GM12878 (cell line): ENCODE results near the gene STK40. TPM values are rescaled to one million over a fixed set of nuclear protein-coding genes. Genes with fewer than 3 reads are reported as not detected.

ENCODE experiments used
- ATAC-seq: fragments of 200-7000 bp; cut with Tn5 transposase; 3 replicates; pipeline ENCODE4 v1.9.1; 2020; ENCODE audit warnings: mild to moderate bottlenecking, moderate library complexity
- BruUV-seq: library from RNA; stranded (reverse); fragments of 400-500 nt; replicated peaks from 2 replicates; lab custom pipeline; 2021; lab: Mats Ljungman, UMichigan
- CTCF ChIA-PET: fragments of 300-600 bp; sonication (Branson Sonifier 250); formaldehyde crosslinking; extraction: SDS; loops from one replicate; lab custom pipeline; 2021; ENCODE audit warnings: inconsistent platforms; lab: Yijun Ruan, JAX
- POLR2A ChIA-PET: fragments of 350-600 bp; formaldehyde crosslinking; extraction: SDS; loops from one replicate; lab custom pipeline; 2021; ENCODE audit warnings: inconsistent platforms; lab: Charles Lee
- RAD21 ChIA-PET: fragments of 300-600 bp; sonication (Branson Sonifier 250); formaldehyde crosslinking; loops from one replicate; lab custom pipeline; 2023; ENCODE audit warnings: antibody characterized with exemption; ENCODE audit not compliant: unreplicated experiment; lab: Charles Lee
- SMC1A ChIA-PET: fragments of 300-600 bp; sonication (Branson Sonifier 250); formaldehyde crosslinking; loops from one replicate; lab custom pipeline; 2023; ENCODE audit not compliant: unreplicated experiment, uncharacterized antibody; lab: Charles Lee
- DNase-seq: peaks from one replicate; pipeline ENCODE4 v3.0.0-alpha.2; 2011; ENCODE audit warnings: low read depth, low spot score
- FAIRE-seq: peaks from 3 replicates; lab custom pipeline; 2011; peaks lifted over from hg19 to GRCh38; lab: Jason Lieb, UNC
- H2AFZ ChIP-seq: 2 replicates; pipeline ENCODE4 v1.6.0; 2011; ENCODE audit warnings: low read depth, low read length, control low read depth; ENCODE audit not compliant: control insufficient read depth
- H3K27ac ChIP-seq: 2 replicates; pipeline ENCODE4 v1.5.1; 2011; ENCODE audit warnings: control low read depth; ENCODE audit not compliant: control insufficient read depth, insufficient read depth
- H3K27me3 ChIP-seq, 2 experiments: replicated peaks in 1 of 2; 2 replicates each; pipeline versions ENCODE4 v1.6.0 to v1.6.1; 2011; ENCODE audit warnings: low read length in 1 of 2; ENCODE audit not compliant: control insufficient read depth in 2 of 2, insufficient read depth in 2 of 2
- H3K36me3 ChIP-seq, 2 experiments: 2 replicates each; pipeline ENCODE4 v1.5.1; 2011; ENCODE audit warnings: low read length in 1 of 2; ENCODE audit not compliant: control insufficient read depth in 2 of 2, insufficient read depth in 2 of 2
- H3K4me1 ChIP-seq: 2 replicates; pipeline ENCODE4 v1.6.1; 2011; ENCODE audit warnings: mild to moderate bottlenecking, low read length, moderate library complexity, mixed read lengths; ENCODE audit not compliant: control insufficient read depth, insufficient read depth
- H3K4me2 ChIP-seq: 2 replicates; pipeline ENCODE4 v1.6.0; 2011; ENCODE audit warnings: control low read depth; ENCODE audit not compliant: control insufficient read depth, insufficient read depth
- H3K4me3 ChIP-seq: fragments of 200-600 bp; sonication (generic); 2 replicates; pipeline ENCODE4 v1.5.1; 2016
- H3K79me2 ChIP-seq: 2 replicates; pipeline ENCODE4 v1.6.0; 2011; ENCODE audit warnings: low read length; ENCODE audit not compliant: control insufficient read depth, insufficient read depth
- H3K9ac ChIP-seq: 2 replicates; pipeline ENCODE4 v1.8.0; 2011; ENCODE audit warnings: low read length, control low read depth, mixed read lengths; ENCODE audit not compliant: control insufficient read depth, insufficient read depth
- H3K9me3 ChIP-seq: replicated peaks from 3 replicates; pipeline ENCODE4 v1.5.1; 2011; ENCODE audit warnings: mild to moderate bottlenecking, low read length; ENCODE audit not compliant: control insufficient read depth, insufficient read depth
- H4K20me1 ChIP-seq: 2 replicates; pipeline ENCODE4 v1.6.0; 2011; ENCODE audit not compliant: control insufficient read depth, insufficient read depth
- ATF2 ChIP-seq: IDR thresholded peaks from 2 replicates; pipeline ENCODE4 v1.6.1; 2012; ENCODE audit warnings: low read length, inconsistent platforms
- ESRRA ChIP-seq: IDR thresholded peaks from 2 replicates; pipeline ENCODE4 v1.6.1; 2012; ENCODE audit warnings: mild to moderate bottlenecking, low read length, improper control_type of control experiment
- MTA3 ChIP-seq: IDR thresholded peaks from 2 replicates; pipeline ENCODE4 v1.6.1; 2012; ENCODE audit warnings: low read length, inconsistent platforms, borderline replicate concordance
- NRF1 ChIP-seq: conservative IDR thresholded peaks from 2 replicates; pipeline ENCODE4 v1.6.1; 2011; ENCODE audit warnings: mild to moderate bottlenecking, low read depth, low read length, improper control_type of control experiment
- PML ChIP-seq: IDR thresholded peaks from 2 replicates; pipeline ENCODE4 v1.6.1; 2012; ENCODE audit warnings: low read length, inconsistent platforms
- SIN3A ChIP-seq: IDR thresholded peaks from 2 replicates; pipeline ENCODE4 v1.6.1; 2012; ENCODE audit warnings: low read depth, low read length, improper control_type of control experiment
- SIX5 ChIP-seq: IDR thresholded peaks from 2 replicates; pipeline ENCODE4 v1.6.1; 2011; ENCODE audit warnings: mild to moderate bottlenecking, low read depth, low read length, moderate library complexity; ENCODE audit not compliant: severe bottlenecking
- WGBS: methylation state at CpG from one replicate; pipeline ENCODE4 v1.1.6; 2016; ENCODE audit warnings: low lambda C conversion rate; ENCODE audit not compliant: insufficient replicate concordance, insufficient coverage; ENCODE audit errors: missing lambda C conversion rate; 5-methylcytosine and 5-hydroxymethylcytosine counted together
- in situ Hi-C: fragments of 300-500 bp; cut with MboI; formaldehyde crosslinking; loops from 9 replicates; pipeline ENCODE4 v1.14.3; 2018; ENCODE audit warnings: mixed read lengths
- intact Hi-C: fragments of 100-400 bp; cut with micrococcal nuclease; formaldehyde crosslinking; loops from one replicate; pipeline ENCODE4 v1.14.2; 2022; ENCODE audit not compliant: unreplicated experiment
- polyA plus RNA-seq, 11 experiments: library from polyadenylated mRNA; depleted of rRNA in 4 of 11; unstranded in 6 of 11; stranded (reverse) in 5 of 11; fragments of >200 nt; fragmentation: Nextera tagmentation in 4 of 11; fragmentation: Illumina TruSeq in 1 of 11; extraction: Ambion mirVana in 4 of 11; extraction: Trizol in 1 of 11; gene quantifications; 1 replicate in 1 of 11; 2 replicates in 10 of 11; pipeline versions ENCODE4 v1.2.1 to v1.2.3, GENCODE V29; 2011 to 2016; ENCODE audit warnings: inconsistent platforms in 2 of 11, missing spikeins in 2 of 11, low read depth in 1 of 11
- total RNA-seq, 4 experiments: library from RNA; depleted of rRNA in 3 of 4; stranded (reverse); fragments of >200 nt in 3 of 4; fragmentation: Illumina TruSeq in 1 of 4; extraction: Trizol in 1 of 4; gene quantifications; 2 replicates each; pipeline versions ENCODE4 v1.2.1 to v1.2.3, GENCODE V29; 2013 to 2021
- TF ChIP-seq, protein P1 (sequence below): fragments of 450-650 bp; IDR thresholded peaks from 2 replicates; pipeline ENCODE4 v1.6.1; 2017; ENCODE audit warnings: mild to moderate bottlenecking, moderate library complexity

Gene STK40
- total and polyA plus RNA-seq, 10 of the 15 experiments (the other 5 are each of a cell fraction or from before 2014, with no cell fraction given): 0.27 to 51.0 (median 29.5) TPM

GRCh38 chr1:36415661-36416326 lies 30.1 kb upstream of the STK40 start:
- ChIA-PET SMC1A (no interaction called here), RAD21 (interaction anchor here (0.6 to 1.2 kb wide), 2 partner anchors 9 to 265 kb away, joined by 3 read pairs; no protein-coding TSS in a partner anchor), POLR2A (interaction anchor here (1.3 kb wide), 1 partner anchor 19 kb away, joined by 3 read pairs; no protein-coding TSS in a partner anchor), CTCF (interaction anchor here (0.6 kb wide), 1 partner anchor 29 kb away, joined by 4 read pairs; no protein-coding TSS in a partner anchor)
- Histone ChIP-seq H3K9ac (no peak overlapping the region), H3K27ac (no peak overlapping the region), H3K9me3 (peaks cover 3% of the 10 kb centered on the region; the same call in 2 of the 3 replicates), H3K79me2 (no peaks in the 10 kb centered on the region), H3K27me3 (no peaks in the 10 kb centered on the region), H3K4me2 (no peak overlapping the region), H3K4me3 (no peak overlapping the region), H3K4me1 (peaks cover 5% of the 10 kb centered on the region; the same call in 1 of the 2 replicates), H2AFZ (no peak overlapping the region), H3K36me3 (0 out of 4 replicates have a peak, but pooled peaks cover 0 to 2% of the 10 kb centered on the region in 2 experiments), H4K20me1 (no peaks in the 10 kb centered on the region)
- intact Hi-C loops: no loop called here
- DNase-seq: no peak
- WGBS: 91% methylated on average over 15 of the region's 15 CpGs
- no peak for FAIRE-seq
- no peak for ATAC-seq
- in situ Hi-C loops: no loop called here
- no peak for TF ChIP-seq SIX5
- no peak for TF ChIP-seq SIN3A
- TF ChIP-seq ATF2: no peak
- no peak for TF ChIP-seq ESRRA
- TF ChIP-seq, protein P1, sequence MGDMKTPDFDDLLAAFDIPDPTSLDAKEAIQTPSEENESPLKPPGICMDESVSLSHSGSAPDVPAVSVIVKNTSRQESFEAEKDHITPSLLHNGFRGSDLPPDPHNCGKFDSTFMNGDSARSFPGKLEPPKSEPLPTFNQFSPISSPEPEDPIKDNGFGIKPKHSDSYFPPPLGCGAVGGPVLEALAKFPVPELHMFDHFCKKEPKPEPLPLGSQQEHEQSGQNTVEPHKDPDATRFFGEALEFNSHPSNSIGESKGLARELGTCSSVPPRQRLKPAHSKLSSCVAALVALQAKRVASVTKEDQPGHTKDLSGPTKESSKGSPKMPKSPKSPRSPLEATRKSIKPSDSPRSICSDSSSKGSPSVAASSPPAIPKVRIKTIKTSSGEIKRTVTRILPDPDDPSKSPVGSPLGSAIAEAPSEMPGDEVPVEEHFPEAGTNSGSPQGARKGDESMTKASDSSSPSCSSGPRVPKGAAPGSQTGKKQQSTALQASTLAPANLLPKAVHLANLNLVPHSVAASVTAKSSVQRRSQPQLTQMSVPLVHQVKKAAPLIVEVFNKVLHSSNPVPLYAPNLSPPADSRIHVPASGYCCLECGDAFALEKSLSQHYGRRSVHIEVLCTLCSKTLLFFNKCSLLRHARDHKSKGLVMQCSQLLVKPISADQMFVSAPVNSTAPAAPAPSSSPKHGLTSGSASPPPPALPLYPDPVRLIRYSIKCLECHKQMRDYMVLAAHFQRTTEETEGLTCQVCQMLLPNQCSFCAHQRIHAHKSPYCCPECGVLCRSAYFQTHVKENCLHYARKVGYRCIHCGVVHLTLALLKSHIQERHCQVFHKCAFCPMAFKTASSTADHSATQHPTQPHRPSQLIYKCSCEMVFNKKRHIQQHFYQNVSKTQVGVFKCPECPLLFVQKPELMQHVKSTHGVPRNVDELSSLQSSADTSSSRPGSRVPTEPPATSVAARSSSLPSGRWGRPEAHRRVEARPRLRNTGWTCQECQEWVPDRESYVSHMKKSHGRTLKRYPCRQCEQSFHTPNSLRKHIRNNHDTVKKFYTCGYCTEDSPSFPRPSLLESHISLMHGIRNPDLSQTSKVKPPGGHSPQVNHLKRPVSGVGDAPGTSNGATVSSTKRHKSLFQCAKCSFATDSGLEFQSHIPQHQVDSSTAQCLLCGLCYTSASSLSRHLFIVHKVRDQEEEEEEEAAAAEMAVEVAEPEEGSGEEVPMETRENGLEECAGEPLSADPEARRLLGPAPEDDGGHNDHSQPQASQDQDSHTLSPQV: no peak
- no peak for TF ChIP-seq PML
- no peak for TF ChIP-seq MTA3
- TF ChIP-seq NRF1: no peak
- BruUV-seq: no TSS peak
